DOHH2 (cell line): ENCODE measurements around the gene LENEP.

ENCODE experiments used
- H3F3A ChIP-seq: fragments of 200-600 bp; sonication (generic), shearing (Covaris generic); 2 replicates; pipeline ENCODE4 v1.6.0; 2016; ENCODE audit warnings: antibody characterized with exemption, mild to moderate bottlenecking; ENCODE audit not compliant: control insufficient read depth, insufficient read depth
- H3K27ac ChIP-seq: fragments of 200-600 bp; sonication (generic); 2 replicates; pipeline ENCODE4 v1.5.1; 2014; ENCODE audit warnings: low read depth, mild to moderate bottlenecking, low read length, moderate library complexity
- H3K27me3 ChIP-seq: fragments of 200-600 bp; sonication (generic); 2 replicates; pipeline ENCODE4 v1.6.1; 2014; ENCODE audit warnings: mild to moderate bottlenecking, low read length, mixed read lengths; ENCODE audit not compliant: control insufficient read depth
- H3K36me3 ChIP-seq: fragments of 200-600 bp; sonication (generic); 2 replicates; pipeline ENCODE4 v1.6.1; 2014; ENCODE audit warnings: mild to moderate bottlenecking, low read length, moderate library complexity, mixed read lengths; ENCODE audit not compliant: control insufficient read depth
- H3K4me1 ChIP-seq: fragments of 200-600 bp; sonication (generic); 2 replicates; pipeline ENCODE4 v1.6.1; 2014; ENCODE audit warnings: mild to moderate bottlenecking, low read length, mixed read lengths; ENCODE audit not compliant: control insufficient read depth
- H3K4me2 ChIP-seq: fragments of 200-600 bp; sonication (generic); 2 replicates; pipeline ENCODE4 v1.6.0; 2014; ENCODE audit warnings: mild to moderate bottlenecking, low read length, moderate library complexity
- H3K4me3 ChIP-seq: fragments of 200-600 bp; sonication (generic); 2 replicates; pipeline ENCODE4 v1.5.1; 2014; ENCODE audit warnings: mild to moderate bottlenecking, low read length, mixed read lengths
- H3K79me2 ChIP-seq: fragments of 200-600 bp; sonication (generic); 2 replicates; pipeline ENCODE4 v1.6.1; 2014; ENCODE audit warnings: mild to moderate bottlenecking, low read length, mixed read lengths; ENCODE audit not compliant: control insufficient read depth
- H3K9me2 ChIP-seq: fragments of 200-600 bp; sonication (generic); replicated peaks from 2 replicates; pipeline ENCODE4 v1.6.1; 2014; ENCODE audit warnings: mild to moderate bottlenecking, low read length, mixed read lengths; ENCODE audit not compliant: control insufficient read depth
- H3K9me3 ChIP-seq: fragments of 200-600 bp; sonication (generic); 2 replicates; pipeline ENCODE4 v1.6.1; 2014; ENCODE audit warnings: antibody characterized with exemption, low read length, mixed read lengths; ENCODE audit not compliant: control insufficient read depth, insufficient read depth
- H4K20me1 ChIP-seq: fragments of 200-600 bp; sonication (generic); 2 replicates; pipeline ENCODE4 v1.6.0; 2014; ENCODE audit warnings: low read depth, mild to moderate bottlenecking, antibody characterized with exemption, low read length, moderate library complexity; ENCODE audit not compliant: control insufficient read depth, insufficient read depth
- EZH2phosphoT487 ChIP-seq: fragments of 200-600 bp; sonication (generic); IDR thresholded peaks from 2 replicates; pipeline ENCODE4 v1.6.1; 2017; ENCODE audit warnings: borderline replicate concordance, mild to moderate bottlenecking, antibody characterized with exemption, low read length, moderate library complexity, mixed read lengths
- TF ChIP-seq, protein P1 (sequence below): fragments of 200-600 bp; sonication (generic); IDR thresholded peaks from one replicate; pipeline ENCODE4 v1.5.1; 2014; ENCODE audit warnings: antibody characterized with exemption, mild to moderate bottlenecking, low read depth, low read length; ENCODE audit not compliant: poor library complexity, severe bottlenecking

The LENEP gene

DNA sequence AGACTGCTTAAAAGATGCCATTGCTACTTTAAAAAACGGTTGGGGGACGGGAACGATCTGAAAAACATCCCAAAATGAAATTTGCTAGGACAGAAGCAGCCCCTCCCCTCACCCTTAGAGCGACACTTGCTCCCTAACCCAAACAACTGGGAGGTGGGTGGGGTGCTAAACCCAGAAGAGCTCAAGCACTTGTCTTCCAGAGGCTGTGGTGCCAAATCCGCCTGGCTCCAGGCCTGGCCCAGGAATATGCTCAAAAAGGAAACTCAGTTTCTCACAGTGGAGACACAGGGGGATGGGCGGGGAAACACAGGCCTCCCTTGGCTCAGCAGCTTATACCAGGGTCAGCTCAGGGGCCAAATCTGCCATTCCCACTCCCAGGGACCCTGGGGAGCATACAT lies 36.8 kb upstream of the LENEP start:
- Histone ChIP-seq H3K9me3 (no peaks in the 10 kb centered on the region), H3K4me3 (peak overlapping the region; percentile 90), H3K27me3 (no peaks in the 10 kb centered on the region), H3K79me2 (peaks cover 57% of the 10 kb centered on the region), H4K20me1 (no peaks in the 10 kb centered on the region), H3K27ac (peak overlapping the region; percentile 93), H3K36me3 (peaks cover 29% of the 10 kb centered on the region), H3K4me1 (peaks cover 63% of the 10 kb centered on the region), H3K4me2 (peak overlapping the region; percentile 81), H3K9me2 (no peaks in the 10 kb centered on the region), H3F3A (peaks cover 8% of the 10 kb centered on the region)
- TF ChIP-seq, protein P1, sequence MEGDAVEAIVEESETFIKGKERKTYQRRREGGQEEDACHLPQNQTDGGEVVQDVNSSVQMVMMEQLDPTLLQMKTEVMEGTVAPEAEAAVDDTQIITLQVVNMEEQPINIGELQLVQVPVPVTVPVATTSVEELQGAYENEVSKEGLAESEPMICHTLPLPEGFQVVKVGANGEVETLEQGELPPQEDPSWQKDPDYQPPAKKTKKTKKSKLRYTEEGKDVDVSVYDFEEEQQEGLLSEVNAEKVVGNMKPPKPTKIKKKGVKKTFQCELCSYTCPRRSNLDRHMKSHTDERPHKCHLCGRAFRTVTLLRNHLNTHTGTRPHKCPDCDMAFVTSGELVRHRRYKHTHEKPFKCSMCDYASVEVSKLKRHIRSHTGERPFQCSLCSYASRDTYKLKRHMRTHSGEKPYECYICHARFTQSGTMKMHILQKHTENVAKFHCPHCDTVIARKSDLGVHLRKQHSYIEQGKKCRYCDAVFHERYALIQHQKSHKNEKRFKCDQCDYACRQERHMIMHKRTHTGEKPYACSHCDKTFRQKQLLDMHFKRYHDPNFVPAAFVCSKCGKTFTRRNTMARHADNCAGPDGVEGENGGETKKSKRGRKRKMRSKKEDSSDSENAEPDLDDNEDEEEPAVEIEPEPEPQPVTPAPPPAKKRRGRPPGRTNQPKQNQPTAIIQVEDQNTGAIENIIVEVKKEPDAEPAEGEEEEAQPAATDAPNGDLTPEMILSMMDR, result no peak
- TF ChIP-seq EZH2phosphoT487, result no peak

DNA sequence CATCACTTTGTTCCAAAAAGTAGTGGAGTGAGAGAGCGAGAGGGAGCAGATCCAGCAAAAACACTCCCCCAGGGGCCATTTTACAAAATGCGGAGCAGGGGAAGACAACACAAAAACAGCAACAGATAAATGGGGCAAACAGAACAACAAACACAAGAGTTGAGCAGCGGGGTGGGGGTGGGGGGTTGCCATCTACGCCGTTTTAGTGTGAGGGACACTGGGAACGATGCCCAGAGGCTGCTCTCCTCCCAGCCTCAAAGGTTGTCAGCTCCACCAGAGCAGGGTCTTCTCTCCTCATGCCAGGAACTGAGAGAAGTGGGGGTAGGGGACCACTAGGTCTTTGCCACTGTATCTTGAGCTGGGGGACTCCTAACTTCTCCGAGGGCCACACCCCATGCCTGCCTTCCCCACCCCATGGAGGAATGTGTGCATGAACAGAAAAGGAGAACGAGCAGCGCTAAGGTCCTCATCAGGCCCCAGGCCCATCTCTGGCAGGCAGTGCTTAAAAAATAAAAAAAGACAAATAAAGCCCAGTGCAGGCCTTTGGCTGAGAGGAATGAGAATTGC lies 36.2 kb upstream of the LENEP start:
- no peaks in the 10 kb centered on the region for H4K20me1 ChIP-seq
- H3K4me3 ChIP-seq, result no peak overlapping the region
- peaks cover 57% of the 10 kb centered on the region for H3K4me1 ChIP-seq
- no peak overlapping the region; the same call in 1 of the 2 replicates for H3K27ac ChIP-seq
- peaks cover 8% of the 10 kb centered on the region for H3F3A ChIP-seq
- TF ChIP-seq EZH2phosphoT487, result no peak
- TF ChIP-seq, protein P1, result no peak
- no peaks in the 10 kb centered on the region for H3K27me3 ChIP-seq
- no peak overlapping the region for H3K4me2 ChIP-seq
- H3K9me2 ChIP-seq, result no peaks in the 10 kb centered on the region
- H3K9me3 ChIP-seq, result no peaks in the 10 kb centered on the region
- H3K36me3 ChIP-seq, result peaks cover 30% of the 10 kb centered on the region
- H3K79me2 ChIP-seq, result peaks cover 59% of the 10 kb centered on the region

DNA sequence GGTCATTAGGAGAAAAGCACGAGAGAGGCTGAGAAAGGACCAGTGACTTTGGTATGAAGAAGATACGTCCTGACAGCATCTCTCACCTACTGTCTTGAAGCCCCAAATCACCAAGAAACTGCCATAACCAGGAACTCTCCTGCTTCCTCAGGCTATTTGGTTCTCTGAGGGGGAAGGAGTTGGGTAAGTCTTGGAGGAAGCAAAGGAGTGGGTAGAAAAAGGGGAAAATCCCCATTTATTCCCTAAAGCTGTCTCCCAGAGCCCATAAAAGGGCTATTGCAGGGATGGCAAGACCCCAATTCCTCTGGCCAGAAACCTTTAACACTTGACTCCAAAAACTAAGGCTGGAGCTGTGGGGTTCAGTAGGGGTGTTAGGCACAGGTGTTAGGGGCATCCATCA lies 35.4 kb upstream of the LENEP start:
- Histone ChIP-seq H3K9me3 (no peaks in the 10 kb centered on the region), H3K27ac (no peak overlapping the region), H3K4me1 (peaks cover 53% of the 10 kb centered on the region), H3K36me3 (peaks cover 39% of the 10 kb centered on the region), H3K9me2 (no peaks in the 10 kb centered on the region), H3F3A (peaks cover 8% of the 10 kb centered on the region), H4K20me1 (no peaks in the 10 kb centered on the region), H3K27me3 (no peaks in the 10 kb centered on the region), H3K79me2 (peaks cover 66% of the 10 kb centered on the region), H3K4me2 (no peak overlapping the region), H3K4me3 (no peak overlapping the region)
- no peak for TF ChIP-seq EZH2phosphoT487
- TF ChIP-seq, protein P1, result no peak
